Tibial artery (tissue), 4 donors: ENCODE results near the gene OSBPL2.

ENCODE experiments used
- DNase-seq, 2 donors: peaks; one replicate each; pipeline ENCODE4 v3.0.0-alpha.2; 2019
- H3K27ac ChIP-seq, 2 donors: fragments of 200-600 bp; sonication (generic) in 1 of 2; 1 replicate in 1 of 2; 2 replicates in 1 of 2; pipeline ENCODE4 v1.5.1; 2018 to 2019; ENCODE audit warnings: mild to moderate bottlenecking in 1 of 2
- H3K27me3 ChIP-seq, 2 donors: fragments of 200-600 bp; sonication (generic) in 1 of 2; one replicate each; pipeline versions ENCODE4 v1.5.1 to v1.6.0; 2016 to 2019
- H3K36me3 ChIP-seq, 3 donors: fragments of 200-600 bp; sonication (generic) in 2 of 3; one replicate each; pipeline ENCODE4 v1.5.1; 2016 to 2019; ENCODE audit warnings: mild to moderate bottlenecking in 2 of 3
- H3K4me1 ChIP-seq, 4 donors: fragments of 200-600 bp; sonication (generic) in 2 of 4; 1 replicate in 3 of 4; 2 replicates in 1 of 4; pipeline ENCODE4 v1.5.1; 2016 to 2019
- H3K4me3 ChIP-seq, 2 donors: fragments of 200-600 bp; sonication (generic) in 1 of 2; 1 replicate in 1 of 2; 2 replicates in 1 of 2; pipeline ENCODE4 v1.5.1; 2018 to 2019; ENCODE audit warnings: mild to moderate bottlenecking in 2 of 2
- H3K9me3 ChIP-seq, 3 donors: fragments of 200-600 bp; sonication (generic) in 1 of 3; one replicate each; pipeline ENCODE4 v1.5.1; 2016 to 2019
- intact Hi-C: fragments of 100-400 bp; cut with DNase I; formaldehyde crosslinking; loops from one replicate; pipeline ENCODE4 v1.15.0; 2023; ENCODE audit warnings: low total_unique reads
- TF ChIP-seq, protein P1 (sequence below), 2 experiments: fragments of 200-600 bp in 1 of 2; fragments of 450-650 bp in 1 of 2; IDR thresholded peaks; one replicate each; pipeline ENCODE4 v1.5.1; 2017 to 2019; ENCODE audit warnings: antibody characterized with exemption in 2 of 2, mild to moderate bottlenecking in 1 of 2, moderate library complexity in 1 of 2

OSBPL2 gene

GRCh38 chr20:62338294-62338620 is 99.9 kb downstream of the OSBPL2 start:
- H3K9me3 ChIP-seq, result no peaks in the 10 kb centered on the region
- no peak overlapping the region for H3K4me3 ChIP-seq
- DNase-seq, result no peak
- H3K36me3 ChIP-seq, result peaks cover 77 to 89% (median 86%) of the 10 kb centered on the region in 3 donors
- intact Hi-C loops, result no loop called here
- H3K27me3 ChIP-seq, result no peaks in the 10 kb centered on the region
- no peaks in the 10 kb centered on the region for H3K4me1 ChIP-seq
- TF ChIP-seq, protein P1, sequence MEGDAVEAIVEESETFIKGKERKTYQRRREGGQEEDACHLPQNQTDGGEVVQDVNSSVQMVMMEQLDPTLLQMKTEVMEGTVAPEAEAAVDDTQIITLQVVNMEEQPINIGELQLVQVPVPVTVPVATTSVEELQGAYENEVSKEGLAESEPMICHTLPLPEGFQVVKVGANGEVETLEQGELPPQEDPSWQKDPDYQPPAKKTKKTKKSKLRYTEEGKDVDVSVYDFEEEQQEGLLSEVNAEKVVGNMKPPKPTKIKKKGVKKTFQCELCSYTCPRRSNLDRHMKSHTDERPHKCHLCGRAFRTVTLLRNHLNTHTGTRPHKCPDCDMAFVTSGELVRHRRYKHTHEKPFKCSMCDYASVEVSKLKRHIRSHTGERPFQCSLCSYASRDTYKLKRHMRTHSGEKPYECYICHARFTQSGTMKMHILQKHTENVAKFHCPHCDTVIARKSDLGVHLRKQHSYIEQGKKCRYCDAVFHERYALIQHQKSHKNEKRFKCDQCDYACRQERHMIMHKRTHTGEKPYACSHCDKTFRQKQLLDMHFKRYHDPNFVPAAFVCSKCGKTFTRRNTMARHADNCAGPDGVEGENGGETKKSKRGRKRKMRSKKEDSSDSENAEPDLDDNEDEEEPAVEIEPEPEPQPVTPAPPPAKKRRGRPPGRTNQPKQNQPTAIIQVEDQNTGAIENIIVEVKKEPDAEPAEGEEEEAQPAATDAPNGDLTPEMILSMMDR (IDR thresholded peaks at IDR 0.05), result no peak
- no peak overlapping the region for H3K27ac ChIP-seq

GRCh38 chr20:62339647-62340062 is 101.3 kb downstream of the OSBPL2 start:
- no peak for DNase-seq
- Histone ChIP-seq H3K27me3 (no peaks in the 10 kb centered on the region), H3K27ac (no peak overlapping the region), H3K9me3 (no peaks in the 10 kb centered on the region), H3K4me3 (no peak overlapping the region), H3K36me3 (peaks cover 73 to 88% (median 80%) of the 10 kb centered on the region in 3 donors), H3K4me1 (no peaks in the 10 kb centered on the region)
- intact Hi-C loops, result no loop called here
- TF ChIP-seq, protein P1 (IDR thresholded peaks at IDR 0.05), result no peak

- no peak for DNase-seq
- TF ChIP-seq, protein P1 (IDR thresholded peaks at IDR 0.05), result no peak
- intact Hi-C loops, result no loop called here
- Histone ChIP-seq H3K36me3 (peaks cover 69 to 87% (median 80%) of the 10 kb centered on the region in 3 donors), H3K4me3 (no peak overlapping the region), H3K27ac (peak overlapping the region in 1 of 2 donors; percentile 16), H3K4me1 (no peaks in the 10 kb centered on the region), H3K9me3 (no peaks in the 10 kb centered on the region), H3K27me3 (no peaks in the 10 kb centered on the region)
Measured at GRCh38 chr20:62342910-62343309, 104.6 kb downstream of the OSBPL2 start.

GRCh38 chr20:62344092-62344491 is 105.8 kb downstream of the OSBPL2 start:
- H3K36me3 ChIP-seq, result peaks cover 63 to 84% (median 79%) of the 10 kb centered on the region in 3 donors
- H3K9me3 ChIP-seq, result no peaks in the 10 kb centered on the region
- TF ChIP-seq, protein P1 (IDR thresholded peaks at IDR 0.05), result no peak
- intact Hi-C loops, result no loop called here
- no peaks in the 10 kb centered on the region for H3K27me3 ChIP-seq
- no peaks in the 10 kb centered on the region for H3K4me1 ChIP-seq
- no peak overlapping the region for H3K27ac ChIP-seq
- H3K4me3 ChIP-seq, result no peak overlapping the region
- DNase-seq, result no peak

GRCh38 chr20:62344782-62345181 is 106.5 kb downstream of the OSBPL2 start:
- intact Hi-C loops, result no loop called here
- Histone ChIP-seq H3K9me3 (no peaks in the 10 kb centered on the region), H3K4me3 (no peak overlapping the region), H3K4me1 (peaks cover 0 to under 1% (median 0%) of the 10 kb centered on the region in 4 donors), H3K27ac (no peak overlapping the region), H3K36me3 (peaks cover 57 to 77% (median 73%) of the 10 kb centered on the region in 3 donors), H3K27me3 (no peaks in the 10 kb centered on the region)
- TF ChIP-seq, protein P1 (IDR thresholded peaks at IDR 0.05), result no peak
- no peak for DNase-seq
